ENCODE measurements around the gene BEST1.
A peak's percentile ranks its signal among the peaks of the same experiment; 100 is the strongest.
"Not testable (repeated sequence)": the region's sequence is repeated elsewhere in the genome, so short reads cannot be mapped to it uniquely, and the experiment has no call there.

Gene BEST1

GRCh38 chr11:61949169-61950034 lies 749 bp upstream of the BEST1 start:
- DNase-seq: peak; percentile 80

GRCh38 chr11:61951484-61952135 lies 1.5 kb downstream of the BEST1 start:
- DNase-seq: no peak

- DNase-seq: no peak
These were observed 2.7 kb downstream of the BEST1 start for GRCh38 chr11:61952882-61953281.

- DNase-seq: not testable (repeated sequence)
These were observed 3.5 kb downstream of the BEST1 start for GRCh38 chr11:61953632-61954031.

DNA sequence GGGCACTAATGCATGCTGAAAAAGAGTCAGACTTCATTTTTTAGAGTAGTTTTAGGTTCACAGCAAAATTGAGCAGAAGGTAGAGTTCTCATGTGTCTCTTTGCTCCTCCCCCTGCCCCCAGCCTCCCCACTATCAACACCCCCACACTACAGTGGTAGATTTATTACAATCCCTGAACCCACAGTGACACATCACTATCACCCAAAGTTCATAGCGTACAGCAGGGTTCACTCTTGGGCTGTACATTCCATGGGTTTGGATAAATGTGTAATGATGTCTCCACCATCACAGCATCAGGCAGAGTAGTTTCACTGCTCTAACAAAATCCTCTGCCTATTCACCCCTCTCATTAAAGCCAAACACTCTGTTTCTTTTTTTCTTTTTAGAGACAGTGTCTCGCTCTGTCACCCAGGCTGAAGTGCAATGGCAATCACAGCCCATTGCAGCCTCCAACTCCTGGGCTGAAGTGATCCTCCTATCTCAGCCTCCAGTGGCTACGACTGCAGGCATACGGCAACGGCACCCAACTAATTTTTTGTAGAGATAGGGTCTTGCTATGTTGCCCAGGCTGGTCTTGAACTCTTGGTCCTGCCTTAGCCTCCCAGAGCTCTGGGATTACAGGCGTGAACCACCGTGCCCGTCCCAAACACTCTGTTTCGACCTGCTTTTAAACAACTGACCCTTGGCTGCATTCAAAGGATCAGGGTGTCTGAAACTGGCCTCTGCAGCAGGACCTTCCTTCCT lies 4.1 kb downstream of the BEST1 start:
- DNase-seq: no peak

GRCh38 chr11:61954851-61955421 lies 4.8 kb downstream of the BEST1 start:
- no peak for DNase-seq

- no peak for DNase-seq
These were observed 5.4 kb downstream of the BEST1 start for GRCh38 chr11:61955422-61956135.

DNA sequence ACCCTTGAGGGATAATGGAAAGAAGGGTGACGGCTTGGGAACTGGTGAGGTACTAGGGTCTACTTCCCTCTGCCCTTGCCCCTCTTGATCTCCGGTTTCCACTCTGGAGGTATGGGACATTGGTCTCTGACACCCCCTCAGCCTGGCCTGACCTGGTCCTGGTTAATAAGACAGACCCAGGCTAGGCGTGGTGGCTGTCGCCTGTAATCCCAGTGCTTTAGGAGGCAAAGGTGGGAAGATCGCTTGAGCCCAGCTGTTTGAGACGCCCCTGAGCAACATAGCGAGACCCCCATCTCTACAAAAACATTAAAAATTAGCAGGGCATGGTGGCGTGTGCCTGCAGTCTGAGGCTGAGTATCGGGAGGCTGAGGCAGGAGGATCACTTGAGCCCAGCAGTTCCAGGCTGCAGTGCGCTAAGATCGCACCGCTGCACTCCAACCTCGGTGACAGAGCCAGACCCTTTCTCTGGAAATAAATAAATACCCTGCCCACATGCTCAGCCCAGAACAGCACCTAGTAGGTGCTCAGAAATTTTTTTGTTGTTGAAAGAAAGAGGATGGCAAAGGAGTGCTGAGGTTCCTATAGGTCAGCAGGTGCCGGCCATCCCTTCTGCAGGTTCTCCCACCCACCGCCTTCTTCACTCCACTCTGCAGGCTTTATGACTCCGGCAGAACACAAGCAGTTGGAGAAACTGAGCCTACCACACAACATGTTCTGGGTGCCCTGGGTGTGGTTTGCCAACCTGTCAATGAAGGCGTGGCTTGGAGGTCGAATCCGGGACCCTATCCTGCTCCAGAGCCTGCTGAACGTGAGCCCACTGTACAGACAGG lies 6.3 kb downstream of the BEST1 start:
- DNase-seq: no peak

DNA sequence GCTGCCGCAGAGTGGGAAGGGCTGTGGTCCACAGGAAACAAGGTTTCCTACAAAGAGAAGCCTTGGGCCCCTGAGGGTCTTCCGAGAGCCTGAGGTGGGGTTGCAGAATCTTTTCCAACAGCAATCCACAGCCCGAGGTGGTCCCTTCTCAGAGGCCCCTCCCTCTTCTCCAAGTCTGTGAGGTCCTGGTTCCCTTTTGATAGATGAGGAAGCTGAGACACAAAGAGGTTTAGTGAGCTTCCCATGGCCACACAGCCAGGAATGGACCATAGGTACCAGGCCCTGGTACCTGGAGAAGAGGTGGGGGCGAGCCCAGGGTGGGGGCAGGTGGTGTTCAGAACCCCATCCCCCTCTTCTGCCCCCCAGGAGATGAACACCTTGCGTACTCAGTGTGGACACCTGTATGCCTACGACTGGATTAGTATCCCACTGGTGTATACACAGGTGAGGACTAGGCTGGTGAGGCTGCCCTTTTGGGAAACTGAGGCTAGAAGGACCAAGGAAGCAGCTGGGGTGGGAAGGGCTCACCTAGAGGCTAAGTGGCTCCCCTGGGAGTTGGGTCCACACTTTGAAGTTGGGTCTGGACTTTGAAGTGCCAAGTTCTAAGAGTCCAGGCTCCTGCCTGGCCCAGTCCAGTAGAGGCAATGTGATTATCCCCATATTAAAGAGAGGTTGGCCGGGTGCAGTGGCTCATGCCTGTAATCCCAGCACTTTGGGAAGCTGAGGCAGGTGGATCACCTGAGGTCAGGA lies 7.0 kb downstream of the BEST1 start:
- DNase-seq: no peak

DNA sequence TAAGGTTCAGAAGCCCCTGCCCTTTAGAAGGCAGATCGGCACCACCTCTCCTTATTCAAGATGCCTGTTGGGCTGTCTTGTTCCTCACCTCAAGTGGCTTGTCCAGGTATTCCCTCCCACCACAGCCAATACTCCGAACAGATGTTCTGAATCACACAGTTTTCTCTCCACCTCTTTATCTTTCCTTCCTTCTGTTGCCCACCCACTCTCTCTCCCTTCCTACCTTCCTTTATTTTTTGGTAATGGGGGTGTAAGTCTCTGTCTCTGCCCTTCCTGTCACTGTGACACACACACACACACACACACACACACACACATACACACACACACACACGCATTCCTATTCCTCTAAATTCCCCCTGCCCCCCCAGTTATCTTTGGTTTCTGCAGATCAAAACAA lies 8.4 kb downstream of the BEST1 start:
- no peak for DNase-seq

- DNase-seq: no peak
These were observed 9.0 kb downstream of the BEST1 start for GRCh38 chr11:61959114-61959513.

DNA sequence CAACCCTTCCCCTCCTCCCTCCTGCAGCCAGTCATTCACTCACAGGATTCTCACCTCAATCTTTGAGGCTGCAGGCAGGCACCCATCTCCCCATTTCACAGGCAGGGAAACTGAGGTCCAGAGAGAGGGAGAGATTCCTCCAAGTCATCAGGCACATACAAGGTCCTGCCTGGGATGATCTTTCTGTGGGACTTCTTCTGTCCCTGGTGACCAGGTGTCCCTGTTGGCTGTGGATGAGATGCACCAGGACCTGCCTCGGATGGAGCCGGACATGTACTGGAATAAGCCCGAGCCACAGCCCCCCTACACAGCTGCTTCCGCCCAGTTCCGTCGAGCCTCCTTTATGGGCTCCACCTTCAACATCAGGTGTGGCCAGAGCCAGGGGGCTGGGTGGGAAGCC lies 9.5 kb downstream of the BEST1 start:
- no peak for DNase-seq

DNA sequence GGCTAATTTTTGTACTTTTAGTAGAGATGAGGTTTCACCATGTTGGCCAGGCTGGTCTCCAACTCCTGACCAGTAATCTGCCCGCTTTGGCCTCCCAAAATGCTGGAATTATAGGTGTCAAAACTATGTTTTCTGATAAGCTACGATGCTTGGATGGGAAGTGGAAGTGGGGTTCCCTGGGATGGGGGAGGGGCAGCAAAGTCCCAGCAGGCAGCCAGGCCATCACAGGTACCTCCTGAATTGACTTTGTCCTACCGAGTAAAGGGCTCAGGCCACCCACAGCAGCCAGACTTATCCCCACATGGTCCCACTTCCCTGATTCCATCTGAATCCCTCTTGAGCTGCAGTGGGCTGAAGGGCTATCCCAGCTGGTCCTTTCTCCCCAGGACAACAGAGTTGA lies 10.4 kb downstream of the BEST1 start:
- DNase-seq: no peak

DNA sequence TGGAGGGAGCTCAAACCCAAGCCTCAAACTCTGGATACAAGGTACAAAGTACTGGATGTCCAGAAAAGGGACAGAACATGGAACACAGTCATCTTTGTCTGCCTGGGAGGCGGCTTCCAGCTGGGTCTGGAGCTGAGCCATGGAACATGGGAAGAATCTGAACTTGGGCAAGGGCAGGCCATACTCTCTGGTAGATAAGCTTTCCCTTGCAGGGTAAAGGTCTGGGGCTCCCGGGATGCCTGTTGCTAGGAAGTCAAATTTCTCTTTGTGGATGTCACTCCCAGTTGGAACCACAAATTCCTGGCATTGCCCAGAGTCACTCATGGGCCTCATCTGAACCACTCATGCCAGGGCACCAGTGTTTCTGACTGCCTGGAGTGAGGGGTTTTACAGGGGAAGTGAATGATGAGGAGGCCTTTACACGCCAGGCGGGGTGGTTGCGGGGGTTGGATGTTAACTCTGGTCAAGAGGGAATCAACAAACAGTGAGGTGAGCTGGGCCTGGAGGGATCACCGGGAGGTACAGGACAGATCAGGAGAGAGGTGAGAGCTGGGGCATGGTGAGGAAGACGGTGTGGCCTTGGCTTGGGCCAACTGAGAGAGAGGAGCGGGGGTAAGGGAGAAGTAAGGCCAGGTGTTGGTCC lies 11.5 kb downstream of the BEST1 start:
- DNase-seq: no peak

GRCh38 chr11:61962213-61963015 lies 12.3 kb downstream of the BEST1 start:
- no peak for DNase-seq

GRCh38 chr11:61963016-61963281 lies 12.8 kb downstream of the BEST1 start:
- DNase-seq: no peak

- DNase-seq: no peak
These were observed 13.3 kb downstream of the BEST1 start for GRCh38 chr11:61963282-61964057.

DNA sequence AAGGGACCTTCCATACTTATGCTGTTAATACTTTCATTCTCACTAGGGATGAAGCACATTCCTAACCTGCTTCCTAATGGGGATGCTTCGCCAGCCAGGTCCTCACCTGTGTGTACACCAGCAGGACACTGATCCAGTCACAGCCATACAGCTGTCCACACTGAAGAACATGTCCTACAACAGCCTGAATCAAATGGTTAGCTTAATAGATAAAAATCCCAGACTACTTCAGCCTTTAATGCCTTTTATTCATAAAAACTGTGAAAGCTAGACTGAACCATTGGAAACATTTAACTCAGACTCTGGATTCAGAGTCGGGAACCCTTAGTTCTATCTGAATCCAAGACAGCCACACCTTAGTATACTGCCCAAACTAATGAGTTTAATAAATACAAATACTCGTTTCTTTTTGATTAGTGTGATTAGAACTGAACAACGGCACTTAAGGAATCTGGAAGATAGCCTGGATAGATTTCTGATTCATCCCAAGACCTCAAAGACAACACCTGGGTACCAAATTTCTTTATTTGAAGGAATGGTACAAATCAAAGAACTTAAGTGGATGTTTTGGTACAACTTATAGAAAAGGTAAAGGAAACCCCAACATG lies 14.0 kb downstream of the BEST1 start:
- DNase-seq: no peak

All from NCI-H1436 (cell line).